ENCODE results near the gene UBR1.

UBR1 gene

GRCh38 chr15:43100971-43101370 lies 4.9 kb downstream of the UBR1 start:
- no peak overlapping the region for H2AFZ ChIP-seq (ENCODE audit: low read depth)
- H3K79me2 ChIP-seq (ENCODE audit: insufficient read depth, low read depth), result peaks cover 20% of the 10 kb centered on the region
- peaks cover 11% of the 10 kb centered on the region for H3K4me1 ChIP-seq (ENCODE audit: low read depth, poor library complexity, severe bottlenecking)
- no peaks in the 10 kb centered on the region for H3K36me3 ChIP-seq (ENCODE audit: insufficient read depth)
- H3K4me3 ChIP-seq (IDR thresholded peaks at IDR 0.05; ENCODE audit: insufficient read depth, low read depth, low read length), result no peak overlapping the region
- H3K27me3 ChIP-seq (ENCODE audit: insufficient read depth, low read depth), result no peaks in the 10 kb centered on the region
- H3K9ac ChIP-seq, result no peak overlapping the region
- H3K27ac ChIP-seq, result no peak overlapping the region
- TF ChIP-seq CTCF (conservative IDR thresholded peaks at IDR 0.05; ENCODE audit: low read depth, low read length), result no peak
- no peak overlapping the region for H3K4me2 ChIP-seq
- no peaks in the 10 kb centered on the region for H4K20me1 ChIP-seq (ENCODE audit: insufficient read depth)

- no peak overlapping the region for H3K9ac ChIP-seq
- no peak for TF ChIP-seq CTCF (conservative IDR thresholded peaks at IDR 0.05; ENCODE audit: low read depth, low read length)
- H3K4me2 ChIP-seq, result no peak overlapping the region
- no peaks in the 10 kb centered on the region for H3K27me3 ChIP-seq (ENCODE audit: insufficient read depth, low read depth)
- H3K4me1 ChIP-seq (ENCODE audit: low read depth, poor library complexity, severe bottlenecking), result peaks cover 2% of the 10 kb centered on the region
- H4K20me1 ChIP-seq (ENCODE audit: insufficient read depth), result no peaks in the 10 kb centered on the region
- peaks cover 6% of the 10 kb centered on the region for H3K79me2 ChIP-seq (ENCODE audit: insufficient read depth, low read depth)
- H3K4me3 ChIP-seq (IDR thresholded peaks at IDR 0.05; ENCODE audit: insufficient read depth, low read depth, low read length), result no peak overlapping the region
- H3K36me3 ChIP-seq (ENCODE audit: insufficient read depth), result no peaks in the 10 kb centered on the region
- no peak overlapping the region for H2AFZ ChIP-seq (ENCODE audit: low read depth)
- H3K27ac ChIP-seq, result no peak overlapping the region
Measured at GRCh38 chr15:43099105-43099845, 6.6 kb downstream of the UBR1 start.

- Histone ChIP-seq H3K27me3 (ENCODE audit: insufficient read depth, low read depth) (no peaks in the 10 kb centered on the region), H3K4me1 (ENCODE audit: low read depth, poor library complexity, severe bottlenecking) (no peaks in the 10 kb centered on the region), H3K27ac (no peak overlapping the region), H3K79me2 (ENCODE audit: insufficient read depth, low read depth) (no peaks in the 10 kb centered on the region), H3K36me3 (ENCODE audit: insufficient read depth) (no peaks in the 10 kb centered on the region), H3K4me2 (no peak overlapping the region), H4K20me1 (ENCODE audit: insufficient read depth) (no peaks in the 10 kb centered on the region), H3K4me3 (IDR thresholded peaks at IDR 0.05; ENCODE audit: insufficient read depth, low read depth, low read length) (no peak overlapping the region), H2AFZ (ENCODE audit: low read depth) (no peak overlapping the region), H3K9ac (no peak overlapping the region)
- no peak for TF ChIP-seq CTCF (conservative IDR thresholded peaks at IDR 0.05; ENCODE audit: low read depth, low read length)
Measured at GRCh38 chr15:43096411-43096810, 9.4 kb downstream of the UBR1 start.

- no peaks in the 10 kb centered on the region for H3K4me1 ChIP-seq (ENCODE audit: low read depth, poor library complexity, severe bottlenecking)
- TF ChIP-seq CTCF (conservative IDR thresholded peaks at IDR 0.05; ENCODE audit: low read depth, low read length), result no peak
- no peaks in the 10 kb centered on the region for H3K36me3 ChIP-seq (ENCODE audit: insufficient read depth)
- no peak overlapping the region for H3K27ac ChIP-seq
- H2AFZ ChIP-seq (ENCODE audit: low read depth), result no peak overlapping the region
- no peak overlapping the region for H3K9ac ChIP-seq
- H4K20me1 ChIP-seq (ENCODE audit: insufficient read depth), result no peaks in the 10 kb centered on the region
- H3K4me3 ChIP-seq (IDR thresholded peaks at IDR 0.05; ENCODE audit: insufficient read depth, low read depth, low read length), result no peak overlapping the region
- no peaks in the 10 kb centered on the region for H3K79me2 ChIP-seq (ENCODE audit: insufficient read depth, low read depth)
- no peak overlapping the region for H3K4me2 ChIP-seq
- H3K27me3 ChIP-seq (ENCODE audit: insufficient read depth, low read depth), result no peaks in the 10 kb centered on the region
Measured at GRCh38 chr15:43095708-43096347, 10.0 kb downstream of the UBR1 start.

Measured in KMS-11 (cell line).